Anterior cingulate cortex (tissue), 58 donors: Measurements from ENCODE around the gene HEPACAM.

Experiments used
- DNase-seq, 58 donors: peaks; one replicate each; lab custom pipeline; 2025; lab: John Stamatoyannopoulos, UW

Gene HEPACAM

DNA sequence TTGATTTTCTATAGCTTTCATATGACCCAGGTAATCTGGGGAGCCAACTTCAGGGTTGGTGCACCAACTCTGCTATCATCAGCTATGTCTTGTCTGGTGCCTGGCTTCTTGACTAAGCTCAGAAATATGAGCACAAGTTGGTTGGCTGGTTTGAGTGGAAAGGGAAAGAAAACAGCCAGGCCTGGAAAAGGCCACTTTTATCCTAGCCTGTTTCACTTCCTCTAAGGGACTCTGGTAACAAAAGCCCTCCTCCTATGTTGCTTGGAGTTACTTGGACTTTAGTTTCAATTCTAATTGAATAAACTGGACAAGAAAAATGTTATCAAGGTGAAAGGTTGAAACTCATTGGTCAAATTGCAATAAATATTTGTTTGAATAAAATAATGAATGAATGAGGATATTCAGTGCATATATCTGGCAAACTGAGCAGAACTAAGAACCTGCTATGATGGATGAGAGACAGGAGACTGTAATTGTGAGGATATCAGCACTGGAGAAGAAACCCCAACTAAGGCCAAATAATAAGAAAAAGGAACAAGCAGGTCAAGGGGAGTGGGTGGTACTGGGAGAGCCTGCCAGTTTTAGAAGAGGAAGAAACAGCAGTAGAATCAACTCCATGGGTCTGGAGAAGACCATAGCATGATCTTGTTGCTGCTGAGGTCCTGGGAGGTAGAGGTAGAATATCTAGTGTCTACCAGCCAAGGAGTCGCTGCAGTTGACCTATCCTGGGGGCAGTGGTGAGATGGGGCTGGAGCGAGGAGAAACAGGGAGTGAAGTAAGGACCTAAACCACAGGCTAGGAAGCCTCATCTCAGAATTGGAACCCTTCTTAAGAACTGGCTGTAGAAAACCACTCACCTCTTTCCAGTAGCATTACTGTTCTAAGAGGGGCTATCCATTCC, 46.4 kb downstream of the HEPACAM start:
- DNase-seq, result no peak

- DNase-seq, result no peak
Observed at GRCh38 chr11:124887667-124888013, 48.2 kb downstream of the HEPACAM start.

DNA sequence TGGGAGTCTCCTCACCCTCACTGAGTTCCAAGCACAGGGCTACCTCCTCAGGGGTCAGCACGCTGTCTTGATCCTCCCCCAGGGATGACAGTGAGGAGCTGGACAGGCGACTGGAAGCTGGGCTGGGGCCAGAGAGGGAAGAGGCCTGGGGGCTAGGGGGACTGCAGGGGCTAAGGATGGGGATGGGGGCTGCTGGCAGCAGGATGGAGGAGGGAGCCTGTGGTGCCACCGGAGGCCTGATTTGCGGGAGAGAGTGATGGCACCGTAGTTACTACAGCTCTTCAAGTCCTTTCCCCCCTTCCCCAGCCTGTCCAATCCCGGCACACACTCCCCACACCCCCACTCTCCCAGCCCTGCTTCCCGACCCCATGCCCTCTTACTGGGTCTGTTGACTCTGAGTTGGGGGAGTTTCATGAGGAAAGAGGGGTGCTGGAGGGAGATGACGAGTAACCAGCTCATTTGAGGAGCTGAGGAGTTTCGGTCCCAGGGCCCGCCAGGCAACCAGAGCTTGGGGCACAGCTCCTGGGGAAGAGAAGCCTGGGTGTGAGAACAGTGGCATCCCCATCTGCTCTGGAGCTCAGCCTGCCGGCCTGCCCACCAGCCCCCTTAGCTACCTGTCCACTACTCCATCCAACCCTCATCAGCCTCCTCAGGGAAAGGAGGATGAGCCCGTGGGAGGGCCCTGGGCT, 48.7 kb downstream of the HEPACAM start:
- DNase-seq, result no peak

GRCh38 chr11:124886476-124886875, 49.4 kb downstream of the HEPACAM start:
- no peak for DNase-seq

DNA sequence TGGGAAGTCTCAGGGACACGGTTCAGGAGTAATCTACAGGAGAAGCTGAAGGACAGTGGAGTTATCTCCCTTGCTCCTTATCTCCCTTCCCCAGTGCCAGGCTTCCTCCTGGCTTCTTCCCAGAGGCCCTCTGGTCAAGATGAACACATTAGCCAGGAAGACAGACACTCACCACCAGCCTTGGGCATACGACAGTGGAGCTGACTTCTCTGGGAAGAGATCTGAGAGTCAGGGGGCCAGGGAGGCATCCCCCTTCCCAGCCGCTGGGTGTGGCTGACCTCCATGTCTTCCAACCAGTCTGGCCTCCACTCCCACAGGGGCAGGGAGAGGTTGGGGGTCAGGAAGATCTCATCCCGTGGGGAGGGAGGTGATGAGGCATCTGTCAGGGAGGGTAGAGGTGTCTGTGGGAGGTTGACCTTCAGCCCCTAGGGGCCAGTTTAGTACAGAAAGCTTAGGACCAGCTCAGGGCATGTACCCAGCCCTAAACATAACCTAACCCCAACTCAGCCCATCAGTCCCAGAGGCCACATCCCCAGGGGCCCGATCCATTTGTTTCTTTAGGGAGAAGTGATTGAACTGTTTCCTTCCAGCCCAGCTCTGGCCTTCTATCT, 50.9 kb downstream of the HEPACAM start:
- DNase-seq, result no peak

- no peak for DNase-seq
Observed at GRCh38 chr11:124884340-124884739, 51.5 kb downstream of the HEPACAM start.

DNA sequence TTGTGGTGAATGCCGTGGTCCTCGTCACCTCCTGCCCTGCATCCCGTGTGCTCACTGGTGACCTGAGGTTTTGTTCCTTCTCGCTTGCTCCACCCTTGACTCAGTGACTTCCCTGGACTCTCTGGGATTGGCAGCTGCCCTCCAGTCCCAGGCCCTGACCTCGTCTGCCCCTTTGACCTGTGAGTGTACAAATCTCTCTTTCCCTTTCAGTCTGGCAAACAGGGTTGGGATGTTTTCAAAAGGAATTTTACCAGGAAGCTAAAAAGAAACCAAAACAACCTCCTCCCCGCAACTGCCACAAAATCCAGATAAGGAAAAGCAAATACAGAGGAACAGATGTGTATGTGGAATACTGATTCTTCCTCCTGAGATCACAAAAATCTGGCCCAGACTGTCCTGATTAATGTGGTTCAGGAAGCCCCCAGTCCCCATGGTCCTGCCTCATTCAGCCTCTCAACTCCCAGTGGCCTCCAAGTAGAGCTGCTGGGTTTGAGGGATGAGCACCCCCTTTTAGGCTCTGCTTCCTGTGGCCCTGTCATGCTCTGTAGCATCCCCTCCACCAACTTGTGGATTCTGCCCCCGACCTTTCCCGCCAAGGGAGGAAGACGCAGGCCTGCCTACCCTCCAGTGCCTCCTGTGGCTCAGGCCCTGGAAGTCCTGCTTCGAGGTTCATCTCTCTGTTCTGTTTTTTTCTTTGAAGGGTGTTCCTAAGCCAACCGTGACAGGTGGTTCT, 53.3 kb downstream of the HEPACAM start:
- DNase-seq, result no peak

DNA sequence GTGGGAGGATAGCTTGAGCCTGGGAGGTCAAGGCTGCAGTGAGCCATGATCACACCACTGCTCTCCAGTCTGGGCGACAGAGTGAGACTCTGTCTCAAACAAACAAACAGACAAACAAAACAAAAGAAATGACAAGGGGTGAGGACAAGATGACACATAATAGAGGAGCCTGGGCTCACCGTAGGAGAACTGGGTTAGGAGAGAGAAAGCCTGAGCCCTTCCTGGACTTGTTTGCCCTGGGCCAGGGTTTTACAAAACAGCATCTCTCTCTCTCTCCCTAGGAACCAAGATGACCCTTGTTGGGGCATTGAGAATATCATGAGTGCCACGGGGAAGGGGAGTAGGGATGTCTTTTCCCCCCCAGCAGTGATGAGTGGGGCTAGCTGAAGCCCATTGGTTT, 54.9 kb downstream of the HEPACAM start:
- no peak for DNase-seq

GRCh38 chr11:124880290-124880611, 55.6 kb downstream of the HEPACAM start:
- no peak for DNase-seq

DNA sequence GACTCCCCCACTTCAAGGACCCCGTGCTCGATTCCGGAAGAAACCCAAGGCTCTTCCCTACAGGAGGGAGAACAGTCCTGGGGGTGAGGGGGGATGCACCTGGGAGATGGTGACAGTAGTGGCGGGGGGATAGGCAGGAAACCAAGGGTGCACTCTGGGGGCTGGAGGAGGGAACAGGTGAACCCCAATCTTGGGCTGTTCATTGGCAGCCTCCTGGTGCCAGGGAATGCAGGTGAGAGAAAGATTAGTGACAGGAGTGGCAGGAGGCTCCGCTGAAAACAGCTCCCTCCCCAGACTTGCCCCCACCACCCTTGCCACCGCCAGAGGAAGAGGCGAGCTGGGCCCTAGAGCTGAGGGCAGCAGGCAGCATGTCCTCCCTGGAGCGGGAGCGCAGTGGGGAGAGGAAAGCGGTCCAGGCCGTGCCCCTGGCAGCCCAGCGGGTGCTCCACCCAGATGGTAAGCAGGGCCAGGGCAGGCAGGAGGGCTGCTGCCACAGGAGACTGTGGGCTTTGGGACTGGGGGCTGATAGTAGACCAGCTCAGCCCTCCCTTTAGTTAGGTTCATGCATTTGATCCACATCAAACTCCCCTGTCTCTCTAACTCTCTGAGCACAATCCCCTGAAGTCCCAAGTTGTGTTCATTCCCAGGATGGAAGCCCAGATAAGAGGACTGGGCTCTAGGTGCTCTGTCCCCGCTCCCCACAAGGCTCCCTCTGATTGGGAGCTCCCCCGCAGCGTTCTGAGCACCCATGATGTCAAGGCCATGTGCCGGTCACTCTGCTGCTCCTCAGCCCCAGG, 56.2 kb downstream of the HEPACAM start:
- no peak for DNase-seq

- no peak for DNase-seq
Observed at GRCh38 chr11:124878759-124879492, 56.9 kb downstream of the HEPACAM start.

- DNase-seq, result no peak
Observed at GRCh38 chr11:124877910-124878758, 57.7 kb downstream of the HEPACAM start.

GRCh38 chr11:124877631-124877909, 58.3 kb downstream of the HEPACAM start:
- no peak for DNase-seq

- DNase-seq, result no peak
Observed at GRCh38 chr11:124876818-124877630, 58.8 kb downstream of the HEPACAM start.

GRCh38 chr11:124875943-124876817, 59.7 kb downstream of the HEPACAM start:
- DNase-seq, result peak; percentile 29 to 94 (median 87)

DNA sequence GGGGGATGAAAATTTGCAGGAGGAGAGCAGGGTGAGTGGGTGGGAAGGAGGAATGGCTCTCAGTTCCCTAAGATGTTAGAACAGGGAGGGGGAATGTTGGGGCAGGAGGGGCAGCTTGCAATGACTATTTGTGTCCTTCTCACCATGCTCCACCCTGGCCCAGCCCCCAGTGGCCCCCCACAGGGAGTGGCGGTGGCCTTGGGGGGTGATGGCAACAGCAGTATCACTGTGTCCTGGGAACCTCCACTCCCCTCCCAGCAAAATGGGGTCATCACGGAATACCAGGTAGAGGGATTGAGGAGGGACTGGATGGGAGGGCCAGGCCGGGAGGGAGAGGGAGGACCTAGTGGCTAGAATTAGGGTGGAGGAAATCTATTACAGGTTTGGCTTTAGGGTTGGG, 60.4 kb downstream of the HEPACAM start:
- no peak for DNase-seq
